Skeletal muscle tissue (tissue), 4 donors: ENCODE measurements around the gene VEGFB. TPM values are rescaled to one million over a fixed set of nuclear protein-coding genes. Genes with fewer than 3 reads are reported as not detected.
A peak's percentile ranks its signal among the peaks of the same experiment; 100 is the strongest.

Experiments used
- H3K27ac ChIP-seq: one replicate; pipeline ENCODE4 v1.7.0; 2013; ENCODE audit warnings: mild to moderate bottlenecking, low read depth, low read length, inconsistent platforms
- H3K27me3 ChIP-seq, 3 donors: one replicate each; pipeline ENCODE4 v1.7.0; 2013; ENCODE audit warnings: low read length in 3 of 3; ENCODE audit not compliant: control insufficient read depth in 3 of 3, insufficient read depth in 3 of 3
- H3K36me3 ChIP-seq, 3 donors: one replicate each; pipeline ENCODE4 v1.7.0; 2013; ENCODE audit warnings: low read length in 3 of 3; ENCODE audit not compliant: control insufficient read depth in 3 of 3, insufficient read depth in 3 of 3
- H3K4me1 ChIP-seq, 3 donors: one replicate each; pipeline ENCODE4 v1.7.0; 2013; ENCODE audit warnings: low read length in 3 of 3, mild to moderate bottlenecking in 3 of 3; ENCODE audit not compliant: control insufficient read depth in 3 of 3, insufficient read depth in 3 of 3
- H3K4me3 ChIP-seq, 3 donors: one replicate each; pipeline ENCODE4 v1.7.0; 2013; ENCODE audit warnings: low read length in 3 of 3
- H3K9ac ChIP-seq, 3 donors: one replicate each; pipeline ENCODE4 v1.7.0; 2013; ENCODE audit warnings: low read length in 3 of 3, mild to moderate bottlenecking in 3 of 3, moderate library complexity in 2 of 3, low read depth in 1 of 3
- H3K9me3 ChIP-seq, 3 donors: one replicate each; pipeline ENCODE4 v1.7.0; 2013; ENCODE audit warnings: low read length in 3 of 3; ENCODE audit not compliant: control insufficient read depth in 3 of 3
- total RNA-seq: library from RNA; depleted of rRNA; stranded (reverse); fragments of >200 nt; gene quantifications from one replicate; pipeline ENCODE4 v1.2.3, GENCODE V29; 2014
- donor health status: Osteomylitis.

VEGFB gene
- total RNA-seq, 1 donor from 2014 or later, result 24.5 TPM

GRCh38 chr11:64230171-64230984 lies 4.0 kb upstream of the VEGFB start, which contains the start of gene DNAJC4:
DNAJC4 (plus strand) TSS chr11:64230548; CDS start chr11:64230855, 307 bp downstream.
- Histone ChIP-seq H3K9me3 (no peaks in the 10 kb centered on the region), H3K36me3 (peaks cover 0 to 2% (median 0%) of the 10 kb centered on the region in 3 donors), H3K4me3 (peak within 1 kb of the TSS; percentile 74 to 87 (median 80)), H3K27ac (peak within 1 kb of the TSS; percentile 92), H3K27me3 (no peaks in the 10 kb centered on the region), H3K4me1 (peaks cover 43 to 52% (median 46%) of the 10 kb centered on the region in 3 donors), H3K9ac (peak within 1 kb of the TSS; percentile 87 to 94 (median 90))

GRCh38 chr11:64230985-64231365 lies 3.4 kb upstream of the VEGFB start:
- peaks cover 43 to 52% (median 46%) of the 10 kb centered on the region in 3 donors for H3K4me1 ChIP-seq
- peak overlapping the region; percentile 74 to 87 (median 80) for H3K4me3 ChIP-seq
- no peaks in the 10 kb centered on the region for H3K27me3 ChIP-seq
- H3K27ac ChIP-seq, result peak overlapping the region; percentile 92
- H3K9me3 ChIP-seq, result no peaks in the 10 kb centered on the region
- H3K36me3 ChIP-seq, result peaks cover 0 to 5% (median 4%) of the 10 kb centered on the region in 3 donors
- H3K9ac ChIP-seq, result peak overlapping the region; percentile 87 to 94 (median 90)

GRCh38 chr11:64231546-64231945 lies 2.8 kb upstream of the VEGFB start:
- H3K9me3 ChIP-seq, result no peaks in the 10 kb centered on the region
- peaks cover 0 to 5% (median 4%) of the 10 kb centered on the region in 3 donors for H3K36me3 ChIP-seq
- no peaks in the 10 kb centered on the region for H3K27me3 ChIP-seq
- no peak overlapping the region for H3K27ac ChIP-seq
- no peak overlapping the region for H3K4me3 ChIP-seq
- peaks cover 40 to 49% (median 46%) of the 10 kb centered on the region in 3 donors for H3K4me1 ChIP-seq
- H3K9ac ChIP-seq, result peak overlapping the region in 1 of 3 donors; percentile 25

GRCh38 chr11:64232182-64232966 lies 2.0 kb upstream of the VEGFB start:
- Histone ChIP-seq H3K36me3 (peaks cover 4 to 5% (median 4%) of the 10 kb centered on the region in 3 donors), H3K27ac (no peak overlapping the region), H3K27me3 (no peaks in the 10 kb centered on the region), H3K9ac (no peak overlapping the region), H3K4me1 (peaks cover 32 to 40% (median 38%) of the 10 kb centered on the region in 3 donors), H3K9me3 (no peaks in the 10 kb centered on the region), H3K4me3 (no peak overlapping the region)

- Histone ChIP-seq H3K9ac (no peak overlapping the region), H3K36me3 (peaks cover 5 to 11% (median 10%) of the 10 kb centered on the region in 3 donors), H3K4me3 (no peak overlapping the region), H3K27ac (no peak overlapping the region), H3K9me3 (no peaks in the 10 kb centered on the region), H3K27me3 (no peaks in the 10 kb centered on the region), H3K4me1 (peaks cover 29 to 37% (median 35%) of the 10 kb centered on the region in 3 donors)
Measured at GRCh38 chr11:64232967-64233315, 1.4 kb upstream of the VEGFB start.

- Histone ChIP-seq H3K27ac (peak overlapping the region; percentile 65), H3K9ac (peak overlapping the region; percentile 70 to 89 (median 71)), H3K4me1 (peaks cover 23 to 30% (median 30%) of the 10 kb centered on the region in 3 donors), H3K36me3 (peaks cover 16 to 23% (median 20%) of the 10 kb centered on the region in 3 donors), H3K4me3 (peak overlapping the region; percentile 70 to 82 (median 79)), H3K9me3 (no peaks in the 10 kb centered on the region), H3K27me3 (no peaks in the 10 kb centered on the region)
Measured at GRCh38 chr11:64234647-64235379, 429 bp downstream of the VEGFB start.

GRCh38 chr11:64235437-64236161 lies 1.2 kb downstream of the VEGFB start:
- H3K27me3 ChIP-seq, result no peaks in the 10 kb centered on the region
- H3K27ac ChIP-seq, result peak overlapping the region; percentile 65
- H3K36me3 ChIP-seq, result peaks cover 16 to 24% (median 20%) of the 10 kb centered on the region in 3 donors
- peaks cover 28 to 36% (median 33%) of the 10 kb centered on the region in 3 donors for H3K4me1 ChIP-seq
- peak overlapping the region; percentile 70 to 82 (median 79) for H3K4me3 ChIP-seq
- H3K9ac ChIP-seq, result peak overlapping the region; percentile 70 to 89 (median 71)
- no peaks in the 10 kb centered on the region for H3K9me3 ChIP-seq

- Histone ChIP-seq H3K9me3 (no peaks in the 10 kb centered on the region), H3K4me3 (no peak overlapping the region), H3K36me3 (peaks cover 16 to 24% (median 20%) of the 10 kb centered on the region in 3 donors), H3K27ac (no peak overlapping the region), H3K27me3 (no peaks in the 10 kb centered on the region), H3K9ac (no peak overlapping the region), H3K4me1 (peaks cover 28 to 41% (median 33%) of the 10 kb centered on the region in 3 donors)
Measured at GRCh38 chr11:64237484-64237951, 3.1 kb downstream of the VEGFB start.

GRCh38 chr11:64238076-64238475 lies 3.7 kb downstream of the VEGFB start:
- peaks cover 34 to 43% (median 39%) of the 10 kb centered on the region in 3 donors for H3K4me1 ChIP-seq

More at GRCh38 chr11:64238076-64238475, 3.7 kb downstream of the VEGFB start:
- Histone ChIP-seq H3K4me3 (no peak overlapping the region), H3K9me3 (no peaks in the 10 kb centered on the region), H3K27me3 (no peaks in the 10 kb centered on the region), H3K9ac (no peak overlapping the region), H3K36me3 (peaks cover 16 to 24% (median 21%) of the 10 kb centered on the region in 3 donors), H3K27ac (no peak overlapping the region)
